HG02885 (cell line): ENCODE data around the gene ATP5F1E.

Experiments
- ATAC-seq: cut with Tn5 transposase; IDR thresholded peaks from one replicate; pipeline ENCODE4 v1.9.1; 2021; ENCODE audit warnings: mild to moderate bottlenecking; ENCODE audit not compliant: unreplicated experiment, poor library complexity

The ATP5F1E gene

DNA sequence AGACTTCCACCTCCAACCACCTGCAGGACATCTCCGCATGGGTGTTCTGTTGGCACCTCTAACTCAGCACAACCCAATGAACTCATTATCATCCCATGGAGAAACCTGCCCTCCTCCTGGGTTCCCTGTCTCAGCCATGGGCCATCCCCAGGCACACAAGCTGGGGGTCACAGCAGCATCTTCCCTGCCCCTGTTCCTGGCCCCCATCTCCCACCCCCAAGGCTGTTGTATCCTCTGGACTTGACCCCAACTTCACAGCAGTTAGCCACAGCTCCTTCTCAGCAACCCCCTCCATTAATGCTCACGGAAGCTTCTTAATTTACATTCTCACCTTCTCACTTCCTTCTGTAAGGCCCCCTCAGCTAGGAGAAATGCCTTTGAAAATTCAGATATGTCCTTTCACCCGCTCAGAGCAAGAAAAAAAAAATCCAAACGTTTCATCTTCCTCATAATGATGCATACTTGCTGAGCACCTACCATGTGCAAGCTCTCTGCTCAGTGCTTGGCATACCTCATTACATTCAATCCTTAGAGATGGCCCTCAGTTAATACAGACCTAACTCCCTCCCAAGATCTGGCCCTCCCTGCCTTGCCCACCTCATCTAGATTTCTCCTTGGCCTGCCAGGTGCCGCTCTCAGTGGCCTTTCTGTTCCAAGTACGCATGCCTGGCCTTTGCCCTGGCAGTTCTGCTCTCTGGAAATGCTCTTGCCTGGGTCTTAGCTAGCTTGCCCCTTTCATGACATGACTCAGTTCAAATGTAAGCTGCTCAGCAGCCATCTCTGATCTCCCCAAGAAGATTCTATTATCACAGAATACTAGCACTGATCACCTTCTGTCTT is 53.6 kb downstream of the ATP5F1E start:
- no peak for ATAC-seq

- ATAC-seq: no peak
Measured at GRCh38 chr20:58976061-58976730, 55.9 kb downstream of the ATP5F1E start.
